HEK293 (cell line): ENCODE data around the gene IFT43.

Experiments
- CTCF ChIA-PET: fragments of 350-600 bp; formaldehyde crosslinking; extraction: SDS; loops from one replicate; lab custom pipeline; 2021; ENCODE audit warnings: antibody characterized with exemption; lab: Yijun Ruan, JAX
- POLR2A ChIA-PET: fragments of 300-600 bp; formaldehyde crosslinking; extraction: SDS; loops from one replicate; lab custom pipeline; 2020; ENCODE audit warnings: antibody characterized with exemption, inconsistent platforms; lab: Yijun Ruan, JAX
- H3K27ac ChIP-seq: fragments of 200-500 bp; sonication (Bioruptor generic); 2 replicates; pipeline ENCODE4 v1.5.1; 2014; ENCODE audit warnings: low read depth, low read length, control low read depth, inconsistent platforms; ENCODE audit errors: extremely low read depth
- H3K36me3 ChIP-seq, 2 experiments: fragments of 200-500 bp in 1 of 2; sonication (Bioruptor generic) in 1 of 2; 1 replicate in 1 of 2; 2 replicates in 1 of 2; pipeline ENCODE4 v1.5.1; 2014 to 2017; ENCODE audit warnings: inconsistent platforms in 2 of 2, low read length in 2 of 2; ENCODE audit not compliant: control insufficient read depth in 2 of 2, insufficient read depth in 1 of 2
- H3K4me1 ChIP-seq: fragments of 200-500 bp; sonication (Bioruptor generic); 2 replicates; pipeline ENCODE4 v1.5.1; 2014; ENCODE audit warnings: mild to moderate bottlenecking, low read length, inconsistent platforms; ENCODE audit not compliant: control insufficient read depth, insufficient read depth
- H3K4me3 ChIP-seq: 2 replicates; pipeline ENCODE4 v1.5.1; 2011; ENCODE audit warnings: low read depth, mild to moderate bottlenecking, control low read depth, low read length, moderate library complexity
- H3K9me3 ChIP-seq: fragments of 200-500 bp; sonication (Bioruptor generic); 2 replicates; pipeline ENCODE4 v1.5.1; 2014; ENCODE audit warnings: low read depth, low read length, inconsistent platforms; ENCODE audit not compliant: control insufficient read depth, insufficient read depth
- CTCF ChIP-seq: fragments of 450-650 bp; formaldehyde crosslinking; IDR thresholded peaks from 2 replicates; pipeline ENCODE4 v1.5.1; 2016; ENCODE audit warnings: missing biosample characterization, missing genetic modification characterization
- GLIS1 ChIP-seq: fragments of 450-650 bp; formaldehyde crosslinking; IDR thresholded peaks from 2 replicates; pipeline ENCODE4 v1.5.1; 2016; ENCODE audit warnings: missing biosample characterization, missing genetic modification characterization
- GLIS2 ChIP-seq: fragments of 450-650 bp; formaldehyde crosslinking; IDR thresholded peaks from 2 replicates; pipeline ENCODE4 v1.5.1; 2016; ENCODE audit warnings: missing biosample characterization, missing genetic modification characterization
- HOXC10 ChIP-seq: sonication (generic); formaldehyde crosslinking; IDR thresholded peaks from 2 replicates; pipeline ENCODE4 v1.8.1; 2023; ENCODE audit warnings: mild to moderate bottlenecking, missing genetic modification reagents
- INSM2 ChIP-seq: fragments of 450-650 bp; formaldehyde crosslinking; IDR thresholded peaks from 2 replicates; pipeline ENCODE4 v1.5.1; 2016; ENCODE audit warnings: missing biosample characterization, missing genetic modification characterization
- OVOL3 ChIP-seq: fragments of 450-650 bp; formaldehyde crosslinking; IDR thresholded peaks from 2 replicates; pipeline ENCODE4 v1.5.1; 2016; ENCODE audit warnings: missing biosample characterization, missing genetic modification characterization
- PRDM2 ChIP-seq: fragments of 450-650 bp; formaldehyde crosslinking; IDR thresholded peaks from 2 replicates; pipeline ENCODE4 v1.5.1; 2016; ENCODE audit warnings: missing biosample characterization, missing genetic modification characterization, borderline replicate concordance
- ZBTB49 ChIP-seq: fragments of 450-650 bp; formaldehyde crosslinking; IDR thresholded peaks from 2 replicates; pipeline ENCODE4 v1.5.1; 2016; ENCODE audit warnings: missing biosample characterization, missing genetic modification characterization, low read depth
- ZBTB6 ChIP-seq: fragments of 450-650 bp; formaldehyde crosslinking; IDR thresholded peaks from 2 replicates; pipeline ENCODE4 v1.5.1; 2017; ENCODE audit warnings: missing biosample characterization, missing genetic modification characterization
- ZFP41 ChIP-seq: fragments of 450-650 bp; formaldehyde crosslinking; IDR thresholded peaks from 2 replicates; pipeline ENCODE4 v1.5.1; 2016; ENCODE audit warnings: missing biosample characterization, missing genetic modification characterization, borderline replicate concordance
- ZIC2 ChIP-seq: fragments of 450-650 bp; formaldehyde crosslinking; IDR thresholded peaks from 2 replicates; pipeline ENCODE4 v1.5.1; 2016; ENCODE audit warnings: missing biosample characterization, missing genetic modification characterization
- ZNF140 ChIP-seq: fragments of 450-650 bp; formaldehyde crosslinking; IDR thresholded peaks from 2 replicates; pipeline ENCODE4 v1.5.1; 2016; ENCODE audit warnings: missing biosample characterization, missing genetic modification characterization
- ZNF146 ChIP-seq: fragments of 450-650 bp; formaldehyde crosslinking; IDR thresholded peaks from 2 replicates; pipeline ENCODE4 v1.5.1; 2016; ENCODE audit warnings: missing biosample characterization, missing genetic modification characterization
- ZNF155 ChIP-seq: fragments of 450-650 bp; formaldehyde crosslinking; IDR thresholded peaks from 2 replicates; pipeline ENCODE4 v1.5.1; 2016; ENCODE audit warnings: missing biosample characterization, missing genetic modification characterization
- ZNF175 ChIP-seq: fragments of 450-650 bp; formaldehyde crosslinking; IDR thresholded peaks from 2 replicates; pipeline ENCODE4 v1.5.1; 2016; ENCODE audit warnings: missing biosample characterization, missing genetic modification characterization
- ZNF2 ChIP-seq: fragments of 450-650 bp; formaldehyde crosslinking; IDR thresholded peaks from 2 replicates; pipeline ENCODE4 v1.5.1; 2016; ENCODE audit warnings: missing biosample characterization, missing genetic modification characterization
- ZNF24 ChIP-seq: fragments of 450-650 bp; formaldehyde crosslinking; IDR thresholded peaks from 2 replicates; pipeline ENCODE4 v1.5.1; 2016; ENCODE audit warnings: missing biosample characterization, missing genetic modification characterization
- ZNF600 ChIP-seq: fragments of 450-650 bp; formaldehyde crosslinking; IDR thresholded peaks from 2 replicates; pipeline ENCODE4 v1.5.1; 2016; ENCODE audit warnings: missing biosample characterization, missing genetic modification characterization
- ZNF623 ChIP-seq: fragments of 450-650 bp; formaldehyde crosslinking; IDR thresholded peaks from 2 replicates; pipeline ENCODE4 v1.5.1; 2016; ENCODE audit warnings: missing biosample characterization, missing genetic modification characterization
- ZNF626 ChIP-seq: fragments of 450-650 bp; sonication (Bioruptor Pico); formaldehyde crosslinking; IDR thresholded peaks from 2 replicates; pipeline ENCODE4 v1.5.1; 2018; ENCODE audit warnings: missing biosample characterization, missing genetic modification characterization, inconsistent platforms
- ZNF654 ChIP-seq: fragments of 450-650 bp; formaldehyde crosslinking; IDR thresholded peaks from 2 replicates; pipeline ENCODE4 v1.5.1; 2016; ENCODE audit warnings: low read depth, missing biosample characterization, missing genetic modification characterization
- ZSCAN30 ChIP-seq: fragments of 450-650 bp; IDR thresholded peaks from 2 replicates; pipeline ENCODE4 v1.5.1; 2018; ENCODE audit warnings: missing biosample characterization, mild to moderate bottlenecking, missing genetic modification characterization, moderate library complexity

IFT43 gene

GRCh38 chr14:75978249-75978731 is 7.3 kb upstream of the IFT43 start:
- CTCF ChIA-PET, result interaction anchor here (0.8 to 11.4 kb wide), 7 partner anchors 72 to 276 kb away, joined by 3 to 259 read pairs (median 5); no protein-coding TSS in a partner anchor
- Histone ChIP-seq H3K36me3 (no peaks in the 10 kb centered on the region), H3K4me3 (no peak overlapping the region), H3K27ac (no peak overlapping the region), H3K4me1 (peaks cover 7% of the 10 kb centered on the region), H3K9me3 (no peaks in the 10 kb centered on the region)
- TF ChIP-seq ZNF600 (tag by site-specific recombination) (peak; percentile 44; the same call in 1 of the 2 replicates), ZNF2 (tag by site-specific recombination) (no peak)
- POLR2A ChIA-PET, result no interaction called here

GRCh38 chr14:75979071-75979571 is 6.4 kb upstream of the IFT43 start:
- Histone ChIP-seq H3K4me3 (no peak overlapping the region), H3K36me3 (no peaks in the 10 kb centered on the region), H3K9me3 (no peaks in the 10 kb centered on the region), H3K4me1 (peaks cover 7% of the 10 kb centered on the region), H3K27ac (no peak overlapping the region)
- POLR2A ChIA-PET, result interaction anchor here (0.6 to 2.1 kb wide), 2 partner anchors 270 to 318 kb away, joined by 3 to 6 read pairs; partner anchors contain the start of gene TTLL5
- no peak for TF ChIP-seq PRDM2 (tag by site-specific recombination)
- peak; percentile 46 for TF ChIP-seq GLIS2 (tag by site-specific recombination)
- TF ChIP-seq ZBTB49, result no peak
- no peak for TF ChIP-seq ZNF146 (tag by site-specific recombination)
- TF ChIP-seq HOXC10 (CRISPR knock-in tag), result no peak
- peak; percentile 69 for TF ChIP-seq CTCF (tag by site-specific recombination)
- TF ChIP-seq ZNF24, result no peak
- TF ChIP-seq ZNF175, result no peak
- peak; percentile 77 for TF ChIP-seq ZIC2 (tag by site-specific recombination)
- TF ChIP-seq GLIS1 (tag by site-specific recombination), result peak; percentile 68
- no peak for TF ChIP-seq ZBTB6 (tag by site-specific recombination)
- no peak for TF ChIP-seq INSM2 (tag by site-specific recombination)
- no peak for TF ChIP-seq OVOL3 (tag by site-specific recombination)
- peak; percentile 89 for TF ChIP-seq ZNF2 (tag by site-specific recombination)
- TF ChIP-seq ZNF623, result peak; percentile 90
- TF ChIP-seq ZFP41 (tag by site-specific recombination), result no peak
- no peak for TF ChIP-seq ZSCAN30 (tag by site-specific recombination)
- no peak for TF ChIP-seq ZNF140 (tag by site-specific recombination)
- no peak for TF ChIP-seq ZNF626 (tag by site-specific recombination)
- no peak for TF ChIP-seq ZNF155 (tag by site-specific recombination)
- peak; percentile 68 for TF ChIP-seq ZNF654 (tag by site-specific recombination)
- CTCF ChIA-PET, result interaction anchor here (0.6 to 11.4 kb wide), 24 partner anchors 10 to 545 kb away, joined by 3 to 259 read pairs (median 3); no protein-coding TSS in a partner anchor
